HG03442 (cell line): ENCODE data around the gene SDF4.
"Not testable (repeated sequence)": the region's sequence is repeated elsewhere in the genome, so short reads cannot be mapped to it uniquely, and the experiment has no call there.

ENCODE experiments used
- ATAC-seq: cut with Tn5 transposase; IDR thresholded peaks from one replicate; pipeline ENCODE4 v1.9.1; 2021; ENCODE audit warnings: mild to moderate bottlenecking, moderate library complexity; ENCODE audit not compliant: unreplicated experiment

SDF4 gene

GRCh38 chr1:1199961-1200875, 31.6 kb downstream of the SDF4 start:
- ATAC-seq = no peak

GRCh38 chr1:1199141-1199960, 32.5 kb downstream of the SDF4 start:
- ATAC-seq = no peak

GRCh38 chr1:1198423-1199140, 33.2 kb downstream of the SDF4 start:
- no peak for ATAC-seq

GRCh38 chr1:1197551-1198422, 34.0 kb downstream of the SDF4 start:
- no peak for ATAC-seq

GRCh38 chr1:1197188-1197500, 34.7 kb downstream of the SDF4 start:
- ATAC-seq = no peak

- no peak for ATAC-seq
Observed at GRCh38 chr1:1196431-1197187, 35.2 kb downstream of the SDF4 start.

- ATAC-seq = not testable (repeated sequence)
Observed at GRCh38 chr1:1195726-1196125, 36.1 kb downstream of the SDF4 start.

GRCh38 chr1:1194723-1195122, 37.1 kb downstream of the SDF4 start:
- no peak for ATAC-seq

GRCh38 chr1:1191734-1192133, 40.1 kb downstream of the SDF4 start:
- ATAC-seq = no peak

- no peak for ATAC-seq
Observed at GRCh38 chr1:1189111-1189510, 42.7 kb downstream of the SDF4 start.

- ATAC-seq = no peak
Observed at GRCh38 chr1:1187938-1188337, 43.9 kb downstream of the SDF4 start.

GRCh38 chr1:1185101-1185765, 46.6 kb downstream of the SDF4 start:
- ATAC-seq = no peak

- no peak for ATAC-seq
Observed at GRCh38 chr1:1183833-1184775, 47.7 kb downstream of the SDF4 start.

GRCh38 chr1:1183221-1183747, 48.5 kb downstream of the SDF4 start:
- no peak for ATAC-seq

GRCh38 chr1:1182491-1183220, 49.1 kb downstream of the SDF4 start:
- no peak for ATAC-seq

GRCh38 chr1:1181938-1182410, 49.8 kb downstream of the SDF4 start:
- no peak for ATAC-seq
